Measurements from ENCODE around the gene TRIM2. TPM values are rescaled to one million over a fixed set of nuclear protein-coding genes. Genes with fewer than 3 reads are reported as not detected.

The TRIM2 gene
- total RNA-seq, 1 donor from 2014 or later: 51.8 TPM

- Histone ChIP-seq H3K9ac (ENCODE audit: low read length) (no peak overlapping the region), H4K20me1 (ENCODE audit: insufficient read depth, low read length) (no peaks in the 10 kb centered on the region), H3K27me3 (ENCODE audit: insufficient read depth, low read length) (no peaks in the 10 kb centered on the region), H3K4me3 (ENCODE audit: insufficient read depth, low read depth, low read length) (no peak overlapping the region), H2AFZ (ENCODE audit: low read depth, low read length) (no peak overlapping the region), H3K9me3 (ENCODE audit: insufficient read depth, low read depth, low read length) (no peaks in the 10 kb centered on the region), H3K36me3 (ENCODE audit: insufficient read depth, low read length) (no peaks in the 10 kb centered on the region), H3K4me1 (ENCODE audit: insufficient read depth, low read length) (no peaks in the 10 kb centered on the region), H3K4me2 (ENCODE audit: low read length) (no peak overlapping the region), H3K27ac (ENCODE audit: low read depth, low read length) (no peak overlapping the region), H3K79me2 (ENCODE audit: insufficient read depth, low read length) (no peaks in the 10 kb centered on the region)
- no peak overlapping the region for H3K4me3 Mint-ChIP-seq (ENCODE audit: unreplicated experiment)
- peaks cover 18% of the 10 kb centered on the region for H3K4me1 Mint-ChIP-seq (ENCODE audit: low read depth, unreplicated experiment)
- FAIRE-seq (no peak), DNase-seq (ENCODE audit: low read depth) (no peak)
- H3K27ac Mint-ChIP-seq (ENCODE audit: unreplicated experiment): no peak overlapping the region
- H3K9me3 Mint-ChIP-seq (ENCODE audit: unreplicated experiment): no peaks in the 10 kb centered on the region
- TF ChIP-seq EZH2 (IDR thresholded peaks at IDR 0.05; ENCODE audit: insufficient read depth, low read length) (no peak), CTCF (IDR thresholded peaks at IDR 0.05; ENCODE audit: insufficient read depth, low read depth, low read length) (no peak)
- no peaks in the 10 kb centered on the region for H3K27me3 Mint-ChIP-seq (ENCODE audit: low read depth, unreplicated experiment)
- H3K36me3 Mint-ChIP-seq (ENCODE audit: low read depth, unreplicated experiment): peaks cover 43% of the 10 kb centered on the region
Measured at GRCh38 chr4:153292897-153293741, 88.9 kb downstream of the TRIM2 start.

DNA sequence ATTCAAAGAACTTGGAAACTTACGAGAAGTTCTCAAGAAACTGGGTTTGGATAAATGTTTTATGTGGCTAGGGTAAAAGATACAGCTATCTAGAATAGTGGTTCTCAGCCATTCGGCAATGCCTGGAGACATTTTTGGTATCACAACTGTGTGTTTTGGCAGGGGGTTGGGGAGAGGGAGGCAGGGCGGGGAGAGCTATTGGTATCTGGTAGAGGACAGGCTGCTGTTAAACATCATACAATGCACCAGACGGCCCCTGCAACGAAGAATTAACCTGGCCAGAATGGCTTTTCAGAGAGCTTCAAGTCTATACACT lies 89.5 kb downstream of the TRIM2 start:
- TF ChIP-seq CTCF (IDR thresholded peaks at IDR 0.05; ENCODE audit: insufficient read depth, low read depth, low read length): no peak
- no peak for TF ChIP-seq EZH2 (IDR thresholded peaks at IDR 0.05; ENCODE audit: insufficient read depth, low read length)
- Mint-ChIP-seq H3K36me3 (ENCODE audit: low read depth, unreplicated experiment) (peaks cover 44% of the 10 kb centered on the region), H3K27me3 (ENCODE audit: low read depth, unreplicated experiment) (no peaks in the 10 kb centered on the region), H3K4me1 (ENCODE audit: low read depth, unreplicated experiment) (peaks cover 14% of the 10 kb centered on the region), H3K4me3 (ENCODE audit: unreplicated experiment) (no peak overlapping the region), H3K9me3 (ENCODE audit: unreplicated experiment) (no peaks in the 10 kb centered on the region), H3K27ac (ENCODE audit: unreplicated experiment) (no peak overlapping the region)
- Histone ChIP-seq H3K79me2 (ENCODE audit: insufficient read depth, low read length) (no peaks in the 10 kb centered on the region), H3K27me3 (ENCODE audit: insufficient read depth, low read length) (no peaks in the 10 kb centered on the region), H3K4me1 (ENCODE audit: insufficient read depth, low read length) (no peaks in the 10 kb centered on the region), H3K27ac (ENCODE audit: low read depth, low read length) (no peak overlapping the region), H3K9me3 (ENCODE audit: insufficient read depth, low read depth, low read length) (no peaks in the 10 kb centered on the region), H4K20me1 (ENCODE audit: insufficient read depth, low read length) (no peaks in the 10 kb centered on the region), H3K9ac (ENCODE audit: low read length) (no peak overlapping the region), H3K4me2 (ENCODE audit: low read length) (no peak overlapping the region), H2AFZ (ENCODE audit: low read depth, low read length) (no peak overlapping the region), H3K36me3 (ENCODE audit: insufficient read depth, low read length) (no peaks in the 10 kb centered on the region), H3K4me3 (ENCODE audit: insufficient read depth, low read depth, low read length) (no peak overlapping the region)
- FAIRE-seq (no peak), DNase-seq (ENCODE audit: low read depth) (no peak)

- H3K9ac ChIP-seq (ENCODE audit: low read length): no peak overlapping the region
- no peaks in the 10 kb centered on the region for H3K4me1 ChIP-seq (ENCODE audit: insufficient read depth, low read length)
- Mint-ChIP-seq H3K4me3 (ENCODE audit: unreplicated experiment) (no peak overlapping the region), H3K27me3 (ENCODE audit: low read depth, unreplicated experiment) (no peaks in the 10 kb centered on the region), H3K9me3 (ENCODE audit: unreplicated experiment) (peaks cover 5% of the 10 kb centered on the region), H3K27ac (ENCODE audit: unreplicated experiment) (no peak overlapping the region), H3K4me1 (ENCODE audit: low read depth, unreplicated experiment) (peaks cover 14% of the 10 kb centered on the region), H3K36me3 (ENCODE audit: low read depth, unreplicated experiment) (peaks cover 48% of the 10 kb centered on the region)
- no peaks in the 10 kb centered on the region for H4K20me1 ChIP-seq (ENCODE audit: insufficient read depth, low read length)
- DNase-seq (ENCODE audit: low read depth) (peak; percentile 23), FAIRE-seq (no peak)
- TF ChIP-seq EZH2 (IDR thresholded peaks at IDR 0.05; ENCODE audit: insufficient read depth, low read length): no peak
- TF ChIP-seq CTCF (IDR thresholded peaks at IDR 0.05; ENCODE audit: insufficient read depth, low read depth, low read length): no peak
- H3K27ac ChIP-seq (ENCODE audit: low read depth, low read length): no peak overlapping the region
- H3K79me2 ChIP-seq (ENCODE audit: insufficient read depth, low read length): no peaks in the 10 kb centered on the region
- no peak overlapping the region for H3K4me3 ChIP-seq (ENCODE audit: insufficient read depth, low read depth, low read length)
- no peak overlapping the region for H3K4me2 ChIP-seq (ENCODE audit: low read length)
- H2AFZ ChIP-seq (ENCODE audit: low read depth, low read length): no peak overlapping the region
- H3K27me3 ChIP-seq (ENCODE audit: insufficient read depth, low read length): no peaks in the 10 kb centered on the region
- no peaks in the 10 kb centered on the region for H3K9me3 ChIP-seq (ENCODE audit: insufficient read depth, low read depth, low read length)
- no peaks in the 10 kb centered on the region for H3K36me3 ChIP-seq (ENCODE audit: insufficient read depth, low read length)
Measured at GRCh38 chr4:153294631-153295030, 90.4 kb downstream of the TRIM2 start.

All from astrocyte (in vitro differentiated cells and primary cell).